Mesenchymal stem cell (in vitro differentiated cells and primary cell): ENCODE measurements around the gene AUTS2.

Experiments
- DNase-seq: peaks from one replicate; pipeline ENCODE4 v3.0.0-alpha.2; 2013
- H2AFZ ChIP-seq: one replicate; pipeline ENCODE4 v1.6.1; 2013; ENCODE audit warnings: low read depth, mild to moderate bottlenecking, control low read depth, inconsistent platforms, low read length, moderate library complexity
- H2AK5ac ChIP-seq: 2 replicates; pipeline ENCODE4 v1.6.1; 2013; ENCODE audit warnings: low read length, moderate library complexity, mild to moderate bottlenecking, inconsistent platforms; ENCODE audit not compliant: severe bottlenecking
- H2BK120ac ChIP-seq: one replicate; pipeline ENCODE4 v1.6.1; 2013; ENCODE audit warnings: low read depth, mild to moderate bottlenecking, inconsistent platforms, low read length, moderate library complexity
- H2BK12ac ChIP-seq, 2 experiments: one replicate each; pipeline ENCODE4 v1.6.1; 2013; ENCODE audit warnings: inconsistent platforms in 2 of 2, low read length in 2 of 2, mild to moderate bottlenecking in 2 of 2, moderate library complexity in 2 of 2, control low read depth in 1 of 2
- H2BK15ac ChIP-seq: one replicate; pipeline ENCODE4 v1.6.1; 2013; ENCODE audit warnings: mild to moderate bottlenecking, low read depth, inconsistent platforms; ENCODE audit not compliant: poor library complexity, severe bottlenecking
- H2BK5ac ChIP-seq: 2 replicates; pipeline ENCODE4 v1.6.1; 2013; ENCODE audit warnings: low read depth, mild to moderate bottlenecking, low read length, control low read depth, inconsistent platforms; ENCODE audit not compliant: poor library complexity, severe bottlenecking
- H3K14ac ChIP-seq, 2 experiments: one replicate each; pipeline ENCODE4 v1.6.1; 2013; ENCODE audit warnings: inconsistent platforms in 2 of 2, low read length in 2 of 2, control low read depth in 1 of 2, mild to moderate bottlenecking in 1 of 2, moderate library complexity in 1 of 2
- H3K18ac ChIP-seq, 2 experiments: one replicate each; pipeline ENCODE4 v1.6.1; 2013; ENCODE audit warnings: inconsistent platforms in 2 of 2, low read length in 2 of 2, control low read depth in 1 of 2, low read depth in 1 of 2, mild to moderate bottlenecking in 1 of 2
- H3K23ac ChIP-seq, 2 experiments: one replicate each; pipeline ENCODE4 v1.6.1; 2013; ENCODE audit warnings: inconsistent platforms in 2 of 2, low read length in 2 of 2, mild to moderate bottlenecking in 2 of 2, moderate library complexity in 2 of 2, control low read depth in 1 of 2
- H3K27ac ChIP-seq: 2 replicates; pipeline ENCODE4 v1.5.1; 2013; ENCODE audit warnings: mild to moderate bottlenecking, moderate library complexity, low read length, control low read depth, inconsistent platforms; ENCODE audit not compliant: poor library complexity, severe bottlenecking
- H3K27me3 ChIP-seq, 2 experiments: 2 replicates each; pipeline versions ENCODE4 v1.6.1 to v1.7.0; 2013; ENCODE audit warnings: low read length in 2 of 2, mild to moderate bottlenecking in 2 of 2, moderate library complexity in 2 of 2, control low read depth in 1 of 2, inconsistent platforms in 1 of 2; ENCODE audit not compliant: control insufficient read depth in 1 of 2, insufficient read depth in 1 of 2
- H3K36me3 ChIP-seq, 2 experiments: 2 replicates each; pipeline versions ENCODE4 v1.6.1 to v1.7.0; 2013; ENCODE audit warnings: low read length in 2 of 2, control low read depth in 1 of 2, inconsistent platforms in 1 of 2, low read depth in 1 of 2, mild to moderate bottlenecking in 1 of 2; ENCODE audit not compliant: insufficient read depth in 2 of 2, control insufficient read depth in 1 of 2
- H3K4ac ChIP-seq, 2 experiments: one replicate each; pipeline ENCODE4 v1.6.1; 2013; ENCODE audit warnings: inconsistent platforms in 2 of 2, low read length in 2 of 2, mild to moderate bottlenecking in 2 of 2, moderate library complexity in 2 of 2, control low read depth in 1 of 2, low read depth in 1 of 2
- H3K4me1 ChIP-seq: 2 replicates; pipeline ENCODE4 v1.6.1; 2013; ENCODE audit warnings: low read depth, low read length, control low read depth; ENCODE audit not compliant: control insufficient read depth, insufficient read depth
- H3K4me2 ChIP-seq: 2 replicates; pipeline ENCODE4 v1.6.1; 2013; ENCODE audit warnings: low read length, mild to moderate bottlenecking, inconsistent platforms; ENCODE audit not compliant: poor library complexity, severe bottlenecking
- H3K4me3 ChIP-seq, 2 experiments: 2 replicates each; pipeline versions ENCODE4 v1.5.1 to v1.7.0; 2013; ENCODE audit warnings: low read length in 2 of 2, mild to moderate bottlenecking in 2 of 2, control low read depth in 1 of 2, low read depth in 1 of 2; ENCODE audit not compliant: insufficient read depth in 1 of 2
- H3K79me1 ChIP-seq: replicated peaks from 2 replicates; pipeline ENCODE4 v1.6.1; 2013; ENCODE audit warnings: mild to moderate bottlenecking, control low read depth, low read length, inconsistent platforms; ENCODE audit not compliant: poor library complexity, severe bottlenecking
- H3K9ac ChIP-seq: 2 replicates; pipeline ENCODE4 v1.7.0; 2013; ENCODE audit warnings: mild to moderate bottlenecking, low read length, moderate library complexity
- H3K9me3 ChIP-seq: 2 replicates; pipeline ENCODE4 v1.7.0; 2013; ENCODE audit warnings: mild to moderate bottlenecking, low read length; ENCODE audit not compliant: control insufficient read depth
- H4K8ac ChIP-seq: one replicate; pipeline ENCODE4 v1.6.1; 2013; ENCODE audit warnings: inconsistent platforms, mild to moderate bottlenecking, low read length, moderate library complexity
- H4K91ac ChIP-seq: one replicate; pipeline ENCODE4 v1.6.1; 2013; ENCODE audit warnings: mild to moderate bottlenecking, low read length, inconsistent platforms
- WGBS: methylation state at CpG from one replicate; pipeline ENCODE4 v1.1.7; 2013; ENCODE audit warnings: mixed read lengths; 5-methylcytosine and 5-hydroxymethylcytosine counted together

AUTS2 gene

DNA sequence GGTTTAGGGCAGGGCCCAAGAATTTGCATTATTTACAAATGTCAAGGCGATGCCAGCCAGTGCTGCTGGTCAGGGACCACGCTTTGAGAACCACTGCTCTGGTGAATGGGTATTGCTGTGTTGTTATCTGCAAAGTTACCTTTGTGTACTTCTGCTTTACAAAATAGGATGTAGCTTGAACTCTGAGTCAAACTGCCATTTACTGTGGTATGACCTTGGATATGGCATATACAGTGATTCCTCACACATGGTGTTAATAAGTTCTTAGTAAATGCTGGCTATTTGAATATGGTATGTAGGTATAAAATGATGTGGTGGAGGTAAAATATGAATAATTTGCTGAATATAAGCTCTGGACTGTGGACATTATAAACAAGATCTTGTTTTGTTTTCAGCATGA is 148.9 kb downstream of the AUTS2 start:
- H3K79me1 ChIP-seq: peaks cover 32% of the 10 kb centered on the region
- DNase-seq: no peak
- no peak overlapping the region for H2BK15ac ChIP-seq
- no peak overlapping the region for H4K91ac ChIP-seq
- H3K4ac ChIP-seq: no peak overlapping the region
- H3K9me3 ChIP-seq: no peaks in the 10 kb centered on the region
- H3K14ac ChIP-seq: no peak overlapping the region
- 89% methylated on average over 2 of the region's 2 CpGs for WGBS
- no peaks in the 10 kb centered on the region for H3K36me3 ChIP-seq
- no peak overlapping the region for H2AFZ ChIP-seq
- no peak overlapping the region for H3K18ac ChIP-seq
- H3K9ac ChIP-seq: no peak overlapping the region
- no peak overlapping the region for H4K8ac ChIP-seq
- no peak overlapping the region for H3K23ac ChIP-seq
- H3K27ac ChIP-seq: no peak overlapping the region
- no peak overlapping the region for H3K4me3 ChIP-seq
- H2BK120ac ChIP-seq: no peak overlapping the region
- H2BK5ac ChIP-seq: no peak overlapping the region
- H3K4me2 ChIP-seq: no peak overlapping the region
- peaks cover 2% of the 10 kb centered on the region for H3K4me1 ChIP-seq
- H2AK5ac ChIP-seq: no peak overlapping the region
- H2BK12ac ChIP-seq: no peak overlapping the region
- H3K27me3 ChIP-seq: no peaks in the 10 kb centered on the region

DNA sequence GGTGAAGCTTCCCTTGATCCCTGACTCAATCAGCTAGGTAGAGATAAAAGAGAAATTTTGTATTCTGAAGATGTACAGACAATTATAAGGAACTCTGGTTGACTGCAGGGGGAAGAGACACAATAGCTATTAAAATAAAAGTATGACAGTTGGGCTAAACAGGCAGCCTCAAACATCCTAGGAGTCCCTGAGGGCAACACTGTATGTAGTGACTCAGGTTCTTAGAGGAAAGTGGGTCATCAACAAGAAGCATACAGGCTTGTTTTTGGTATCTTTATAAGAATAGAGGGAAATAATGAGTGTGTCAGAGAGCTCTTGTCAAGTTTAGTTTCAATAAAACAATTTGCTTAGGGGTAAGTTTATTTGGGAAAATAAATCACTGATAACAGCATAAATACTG is 150.3 kb downstream of the AUTS2 start:
- DNase-seq: no peak
- no peaks in the 10 kb centered on the region for H3K9me3 ChIP-seq

DNA sequence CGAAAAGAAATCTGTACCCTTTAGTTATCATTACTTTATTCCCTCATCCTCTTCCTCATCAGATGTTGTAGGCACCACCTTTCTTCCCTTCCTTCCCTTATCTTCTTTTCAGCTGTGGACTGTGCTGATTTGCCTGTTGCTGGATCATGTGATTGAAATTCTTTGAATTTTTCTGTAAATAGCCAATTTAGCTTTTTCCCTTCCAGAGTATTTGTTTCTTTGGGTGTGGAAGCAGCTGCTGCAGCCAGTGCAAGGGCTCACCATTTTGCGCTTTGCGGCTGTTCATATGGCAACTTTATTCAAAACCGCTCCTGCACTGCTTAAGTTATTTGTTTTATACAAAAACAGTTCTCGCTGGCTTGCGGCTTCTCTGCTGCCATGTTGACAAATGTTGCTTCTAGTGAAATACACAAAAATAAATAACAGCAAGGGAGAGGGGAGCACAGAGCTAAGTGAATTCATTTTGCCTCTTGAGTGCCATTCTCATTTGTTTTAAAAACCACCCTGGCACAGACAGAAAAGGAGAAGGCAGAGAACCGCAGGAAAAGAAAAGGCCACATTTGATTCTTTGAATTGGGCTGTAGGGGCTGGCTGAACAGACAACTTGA is 151.2 kb downstream of the AUTS2 start:
- no peak overlapping the region for H2BK15ac ChIP-seq
- H3K4ac ChIP-seq: no peak overlapping the region
- no peak overlapping the region for H2AK5ac ChIP-seq
- no peak overlapping the region for H2BK12ac ChIP-seq
- 87% methylated on average over 7 of the region's 7 CpGs for WGBS
- H3K4me3 ChIP-seq: no peak overlapping the region
- no peak overlapping the region for H3K27ac ChIP-seq
- H4K8ac ChIP-seq: no peak overlapping the region
- no peak overlapping the region for H3K14ac ChIP-seq
- H2AFZ ChIP-seq: no peak overlapping the region
- no peaks in the 10 kb centered on the region for H3K27me3 ChIP-seq
- peaks cover 2% of the 10 kb centered on the region for H3K4me1 ChIP-seq
- no peak overlapping the region for H3K4me2 ChIP-seq
- H2BK5ac ChIP-seq: no peak overlapping the region
- no peak overlapping the region for H4K91ac ChIP-seq
- no peaks in the 10 kb centered on the region for H3K9me3 ChIP-seq
- DNase-seq: no peak
- no peaks in the 10 kb centered on the region for H3K36me3 ChIP-seq
- no peak overlapping the region for H3K9ac ChIP-seq
- peaks cover 33% of the 10 kb centered on the region for H3K79me1 ChIP-seq
- H3K18ac ChIP-seq: no peak overlapping the region
- no peak overlapping the region for H3K23ac ChIP-seq
- H2BK120ac ChIP-seq: no peak overlapping the region

More for the DNA sequence above, 150.3 kb downstream of the AUTS2 start:
- Histone ChIP-seq H3K79me1 (peaks cover 36% of the 10 kb centered on the region), H4K91ac (no peak overlapping the region), H3K4ac (no peak overlapping the region), H4K8ac (no peak overlapping the region), H3K27ac (no peak overlapping the region), H3K9ac (no peak overlapping the region), H2AK5ac (no peak overlapping the region), H2BK15ac (no peak overlapping the region), H3K4me2 (no peak overlapping the region), H2BK5ac (no peak overlapping the region), H3K27me3 (no peaks in the 10 kb centered on the region), H2BK12ac (no peak overlapping the region), H2AFZ (no peak overlapping the region), H2BK120ac (no peak overlapping the region), H3K23ac (no peak overlapping the region), H3K18ac (no peak overlapping the region), H3K4me1 (peaks cover 2% of the 10 kb centered on the region), H3K14ac (no peak overlapping the region), H3K4me3 (no peak overlapping the region), H3K36me3 (no peaks in the 10 kb centered on the region)

DNA sequence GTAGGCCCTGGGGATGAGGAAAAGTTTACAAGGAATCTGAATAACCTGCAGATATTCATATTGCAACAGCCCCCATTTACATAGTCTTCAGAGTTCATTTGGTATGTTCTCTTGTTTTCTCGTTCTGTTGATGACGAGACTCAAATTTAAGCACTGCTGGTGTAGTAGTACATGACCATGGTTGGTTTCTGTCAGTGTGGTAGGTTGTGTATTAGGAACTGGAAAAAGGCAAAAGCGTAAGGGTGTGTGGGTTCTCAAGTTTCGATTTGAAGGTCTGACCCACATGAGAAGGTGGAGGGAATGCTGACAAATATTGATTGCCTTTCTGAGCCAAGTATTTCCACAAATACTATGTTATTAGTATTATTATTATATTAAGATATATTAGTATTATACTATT is 151.7 kb downstream of the AUTS2 start:
- Histone ChIP-seq H2BK5ac (no peak overlapping the region), H3K27ac (no peak overlapping the region), H3K9ac (no peak overlapping the region), H3K23ac (no peak overlapping the region), H2AFZ (no peak overlapping the region), H3K4me3 (no peak overlapping the region), H3K4me1 (peaks cover 2% of the 10 kb centered on the region), H3K4me2 (no peak overlapping the region), H4K8ac (no peak overlapping the region), H2BK120ac (no peak overlapping the region), H3K9me3 (no peaks in the 10 kb centered on the region), H3K4ac (no peak overlapping the region), H3K27me3 (no peaks in the 10 kb centered on the region), H3K14ac (no peak overlapping the region), H3K18ac (no peak overlapping the region), H2BK15ac (no peak overlapping the region), H2BK12ac (no peak overlapping the region), H3K36me3 (no peaks in the 10 kb centered on the region), H2AK5ac (no peak overlapping the region), H4K91ac (no peak overlapping the region), H3K79me1 (peaks cover 31% of the 10 kb centered on the region)
- DNase-seq: no peak
- WGBS: 97% methylated on average over 3 of the region's 4 CpGs
